HFFc6 (cell line): ENCODE measurements around the gene BTBD1. TPM values are rescaled to one million over a fixed set of nuclear protein-coding genes. Genes with fewer than 3 reads are reported as not detected.
A peak's percentile ranks its signal among the peaks of the same experiment; 100 is the strongest.

ENCODE experiments used
- DNase-seq: peaks from one replicate; pipeline ENCODE4 v3.0.0-alpha.2; 2018
- H3K27ac Mint-ChIP-seq: 2 replicates; pipeline ENCODE4 v1.8.0; 2020; ENCODE audit warnings: mild to moderate bottlenecking, mixed read lengths
- H3K27me3 Mint-ChIP-seq: 2 replicates; pipeline ENCODE4 v1.8.0; 2021; ENCODE audit warnings: mild to moderate bottlenecking, moderate library complexity, mixed read lengths; ENCODE audit not compliant: insufficient read depth
- H3K36me3 Mint-ChIP-seq: 2 replicates; pipeline ENCODE4 v1.8.0; 2021; ENCODE audit warnings: low read depth, mixed read lengths
- H3K4me1 Mint-ChIP-seq: 2 replicates; pipeline ENCODE4 v1.8.0; 2020; ENCODE audit warnings: low read depth, mixed read lengths
- H3K4me3 Mint-ChIP-seq: 2 replicates; pipeline ENCODE4 v1.8.0; 2020; ENCODE audit warnings: mild to moderate bottlenecking, moderate library complexity, mixed read lengths
- H3K9me3 Mint-ChIP-seq: 2 replicates; pipeline ENCODE4 v1.8.0; 2020; ENCODE audit warnings: mild to moderate bottlenecking, mixed read lengths
- total RNA-seq, 6 experiments: library from RNA; stranded (reverse); fragmentation: NEBNext Ultra II Directional; extraction: Animal tissue kit (Norgen Biotek cat#: 25700); gene quantifications; 2 replicates in 1 of 6; 3 replicates in 5 of 6; pipeline ENCODE4 v1.2.3, GENCODE V29; 2021
- TF ChIP-seq, protein P1 (sequence below): fragments of 200-600 bp; sonication (generic); IDR thresholded peaks from 2 replicates; pipeline ENCODE4 v1.5.0; 2021; ENCODE audit warnings: antibody characterized with exemption, mild to moderate bottlenecking

The BTBD1 gene
- total RNA-seq, 6 experiments from 2014 or later, result 62.2 to 74.8 (median 69.4) TPM

DNA sequence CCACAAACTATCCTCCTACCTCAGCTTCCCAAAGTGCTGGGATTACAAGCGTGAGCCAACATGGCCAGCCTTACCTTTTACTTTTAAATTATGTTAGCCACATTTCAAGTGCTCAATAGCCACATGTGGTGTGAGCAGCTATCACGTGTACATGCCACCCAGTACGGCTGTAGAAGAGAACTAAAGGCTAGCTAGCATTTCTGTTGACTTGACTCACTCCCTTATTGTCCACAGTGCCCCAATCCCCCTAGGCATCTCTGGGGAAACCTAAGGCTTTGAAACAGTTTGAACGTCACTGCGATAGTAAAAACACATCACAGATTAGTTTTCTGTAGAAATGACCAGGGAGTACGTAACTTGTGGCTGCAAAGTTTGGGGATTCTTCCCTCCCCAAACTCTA, 67.6 kb downstream of the BTBD1 start:
- no peak overlapping the region for H3K27ac Mint-ChIP-seq
- TF ChIP-seq, protein P1, sequence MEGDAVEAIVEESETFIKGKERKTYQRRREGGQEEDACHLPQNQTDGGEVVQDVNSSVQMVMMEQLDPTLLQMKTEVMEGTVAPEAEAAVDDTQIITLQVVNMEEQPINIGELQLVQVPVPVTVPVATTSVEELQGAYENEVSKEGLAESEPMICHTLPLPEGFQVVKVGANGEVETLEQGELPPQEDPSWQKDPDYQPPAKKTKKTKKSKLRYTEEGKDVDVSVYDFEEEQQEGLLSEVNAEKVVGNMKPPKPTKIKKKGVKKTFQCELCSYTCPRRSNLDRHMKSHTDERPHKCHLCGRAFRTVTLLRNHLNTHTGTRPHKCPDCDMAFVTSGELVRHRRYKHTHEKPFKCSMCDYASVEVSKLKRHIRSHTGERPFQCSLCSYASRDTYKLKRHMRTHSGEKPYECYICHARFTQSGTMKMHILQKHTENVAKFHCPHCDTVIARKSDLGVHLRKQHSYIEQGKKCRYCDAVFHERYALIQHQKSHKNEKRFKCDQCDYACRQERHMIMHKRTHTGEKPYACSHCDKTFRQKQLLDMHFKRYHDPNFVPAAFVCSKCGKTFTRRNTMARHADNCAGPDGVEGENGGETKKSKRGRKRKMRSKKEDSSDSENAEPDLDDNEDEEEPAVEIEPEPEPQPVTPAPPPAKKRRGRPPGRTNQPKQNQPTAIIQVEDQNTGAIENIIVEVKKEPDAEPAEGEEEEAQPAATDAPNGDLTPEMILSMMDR, result no peak

DNA sequence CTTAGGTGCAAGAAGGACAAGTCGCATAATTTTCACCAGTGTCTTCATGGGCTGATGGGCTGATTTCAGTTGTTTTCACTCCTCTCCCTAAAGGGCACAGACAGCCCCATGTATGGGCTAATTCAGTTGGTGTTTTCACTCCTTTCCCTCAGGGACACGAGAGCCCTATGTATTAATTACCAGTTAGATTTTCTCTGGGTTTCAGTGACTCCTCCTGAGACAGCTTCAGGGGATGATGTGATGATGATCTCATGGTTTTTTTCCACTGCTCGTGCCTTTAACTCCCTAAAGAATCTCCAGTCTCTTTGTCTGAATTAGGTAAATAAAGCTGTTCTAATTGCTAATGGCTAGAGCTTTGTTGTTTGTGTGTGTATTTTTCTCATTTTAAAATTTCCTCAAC, 71.1 kb downstream of the BTBD1 start:
- no peak overlapping the region for H3K27ac Mint-ChIP-seq
- TF ChIP-seq, protein P1, result no peak
- H3K27me3 Mint-ChIP-seq, result peaks cover 1% of the 10 kb centered on the region; the same call in 1 of the 2 replicates
- DNase-seq, result peak; percentile 31
- no peak overlapping the region for H3K4me3 Mint-ChIP-seq
- H3K36me3 Mint-ChIP-seq, result no peaks in the 10 kb centered on the region; the same call in 1 of the 2 replicates
- no peaks in the 10 kb centered on the region for H3K9me3 Mint-ChIP-seq
- peaks cover 20% of the 10 kb centered on the region for H3K4me1 Mint-ChIP-seq

More for the DNA sequence above, 67.6 kb downstream of the BTBD1 start:
- DNase-seq, result peak; percentile 32
- no peak overlapping the region for H3K4me3 Mint-ChIP-seq
- no peaks in the 10 kb centered on the region for H3K36me3 Mint-ChIP-seq
- H3K9me3 Mint-ChIP-seq, result no peaks in the 10 kb centered on the region
- H3K27me3 Mint-ChIP-seq, result no peaks in the 10 kb centered on the region; the same call in 1 of the 2 replicates
- H3K4me1 Mint-ChIP-seq, result peaks cover 20% of the 10 kb centered on the region

DNA sequence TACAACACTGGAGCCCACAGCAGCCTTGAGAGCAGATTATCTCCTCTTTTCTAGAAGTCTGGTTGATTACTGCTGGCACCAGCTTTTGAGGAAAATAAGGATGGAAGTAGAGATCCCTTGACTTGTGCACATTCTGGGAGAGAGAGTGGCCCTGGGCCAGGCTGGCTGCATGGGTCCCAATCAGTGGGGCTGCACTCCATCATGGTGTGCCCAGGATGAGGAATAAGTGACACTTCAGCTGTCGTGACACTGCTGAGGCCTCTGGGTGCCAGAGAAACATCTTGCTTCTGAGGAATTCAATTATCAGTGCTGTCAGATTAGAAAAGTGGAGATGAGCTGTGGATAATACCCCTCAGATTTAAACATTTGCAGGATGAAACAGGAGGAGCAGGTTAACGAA, 72.0 kb downstream of the BTBD1 start:
- H3K27ac Mint-ChIP-seq, result no peak overlapping the region
- no peak overlapping the region for H3K4me3 Mint-ChIP-seq
- TF ChIP-seq, protein P1, result no peak
- no peak for DNase-seq
- peaks cover 15% of the 10 kb centered on the region for H3K4me1 Mint-ChIP-seq
- H3K27me3 Mint-ChIP-seq, result peaks cover 1% of the 10 kb centered on the region; the same call in 1 of the 2 replicates
- no peaks in the 10 kb centered on the region for H3K9me3 Mint-ChIP-seq
- H3K36me3 Mint-ChIP-seq, result no peaks in the 10 kb centered on the region; the same call in 1 of the 2 replicates

DNA sequence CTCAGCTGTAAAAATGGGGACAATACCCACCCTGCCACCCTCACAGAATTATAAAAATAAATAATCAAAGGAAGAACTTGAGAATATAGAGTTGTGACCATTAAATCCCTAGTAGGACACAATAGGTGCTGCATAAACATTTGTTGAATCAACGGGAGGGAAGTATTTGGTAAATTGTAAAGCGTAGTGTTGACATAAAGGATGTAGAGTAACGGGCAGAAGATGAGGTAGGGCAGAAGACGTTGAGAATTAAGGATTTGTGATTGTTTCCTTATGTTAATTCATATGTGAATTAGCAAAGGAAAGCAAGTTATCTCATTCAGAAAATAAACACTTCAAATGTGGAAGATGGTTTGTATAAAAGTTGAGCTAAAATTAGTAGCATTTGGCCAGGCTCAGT, 73.9 kb downstream of the BTBD1 start:
- TF ChIP-seq, protein P1, result no peak
- Mint-ChIP-seq H3K27ac (no peak overlapping the region), H3K4me3 (no peak overlapping the region), H3K9me3 (no peaks in the 10 kb centered on the region), H3K27me3 (peaks cover 1% of the 10 kb centered on the region; the same call in 1 of the 2 replicates), H3K36me3 (peaks cover 5% of the 10 kb centered on the region; the same call in 1 of the 2 replicates), H3K4me1 (peaks cover 6% of the 10 kb centered on the region; the same call in 1 of the 2 replicates)
- no peak for DNase-seq

DNA sequence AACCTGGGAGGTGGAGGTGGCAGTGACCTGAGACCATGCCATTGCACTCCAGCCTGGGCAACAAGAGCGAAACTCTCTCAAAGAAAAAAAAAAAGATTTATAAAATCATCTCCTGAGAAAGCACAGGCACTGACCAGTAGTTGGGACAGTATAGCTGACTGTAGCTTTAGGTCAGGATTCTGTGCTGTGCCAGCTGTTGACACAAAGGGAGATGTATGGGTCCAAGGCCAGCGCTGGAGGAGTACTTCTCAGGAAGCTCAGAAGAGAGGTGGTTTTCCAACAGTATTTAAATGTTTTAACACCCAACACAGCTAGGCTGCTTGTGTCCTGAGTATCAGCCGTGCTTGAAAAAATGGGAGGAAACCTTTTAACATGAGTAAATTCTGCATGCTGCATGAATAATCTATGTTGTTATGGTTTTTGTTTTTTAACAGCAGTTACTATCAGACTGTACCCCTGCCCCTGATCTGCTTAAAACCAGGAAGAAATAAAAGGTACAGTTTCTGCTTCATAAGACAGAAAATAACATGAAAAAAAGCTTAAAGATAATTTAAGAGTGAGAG, 74.5 kb downstream of the BTBD1 start:
- peaks cover 7% of the 10 kb centered on the region; the same call in 1 of the 2 replicates for H3K36me3 Mint-ChIP-seq
- TF ChIP-seq, protein P1, result no peak
- no peak overlapping the region for H3K27ac Mint-ChIP-seq
- H3K4me3 Mint-ChIP-seq, result no peak overlapping the region
- peaks cover 1% of the 10 kb centered on the region; the same call in 1 of the 2 replicates for H3K27me3 Mint-ChIP-seq
- no peaks in the 10 kb centered on the region for H3K9me3 Mint-ChIP-seq
- no peak for DNase-seq
- peaks cover 7% of the 10 kb centered on the region for H3K4me1 Mint-ChIP-seq
